SK-N-SH (cell line): ENCODE data around the gene KRTAP29-1.
"Not testable (repeated sequence)": the region's sequence is repeated elsewhere in the genome, so short reads cannot be mapped to it uniquely, and the experiment has no call there.

Experiments used
- CTCF ChIP-seq: fragments of 200-600 bp; sonication (generic); IDR thresholded peaks from 2 replicates; pipeline ENCODE4 v1.6.1; 2017; ENCODE audit warnings: antibody characterized with exemption, mild to moderate bottlenecking, moderate library complexity
- POLR2AphosphoS5 ChIP-seq: IDR thresholded peaks from 2 replicates; pipeline ENCODE4 v1.6.1; 2012; ENCODE audit warnings: low read depth, low read length
- REST ChIP-seq: IDR thresholded peaks from 2 replicates; pipeline ENCODE4 v1.6.1; 2012; ENCODE audit warnings: mild to moderate bottlenecking, low read depth, low read length, moderate library complexity
- RXRA ChIP-seq: IDR thresholded peaks from 2 replicates; pipeline ENCODE4 v1.4.0; 2012; ENCODE audit warnings: low read depth, mild to moderate bottlenecking, borderline replicate concordance
- SIN3A ChIP-seq: IDR thresholded peaks from 2 replicates; pipeline ENCODE4 v1.6.1; 2012; ENCODE audit warnings: low read depth, mild to moderate bottlenecking, low read length, moderate library complexity, borderline replicate concordance
- TAF1 ChIP-seq: IDR thresholded peaks from 2 replicates; pipeline ENCODE4 v1.6.1; 2012; ENCODE audit warnings: low read depth, mild to moderate bottlenecking, low read length, moderate library complexity, borderline replicate concordance

GRCh38 chr17:41350381-41350878, 47.8 kb upstream of the KRTAP29-1 start, which contains the start of gene KRT33A:
- TF ChIP-seq REST, POLR2AphosphoS5, CTCF, TAF1, RXRA, SIN3A: not testable (repeated sequence)
